Measurements from ENCODE around the gene ZNF736. TPM values are rescaled to one million over a fixed set of nuclear protein-coding genes. Genes with fewer than 3 reads are reported as not detected.
A peak's percentile ranks its signal among the peaks of the same experiment; 100 is the strongest.
"Not testable (repeated sequence)": the region's sequence is repeated elsewhere in the genome, so short reads cannot be mapped to it uniquely, and the experiment has no call there.

The ZNF736 gene
- 9.5 TPM for polyA plus RNA-seq (ENCODE audit: insufficient read length)

- peak; percentile 93 for DNase-seq
Measured at GRCh38 chr7:64313740-64314491, at the start of gene ZNF736. ZNF736 (plus strand) TSS chr7:64313961; CDS start chr7:64314151, 190 bp downstream.

DNA sequence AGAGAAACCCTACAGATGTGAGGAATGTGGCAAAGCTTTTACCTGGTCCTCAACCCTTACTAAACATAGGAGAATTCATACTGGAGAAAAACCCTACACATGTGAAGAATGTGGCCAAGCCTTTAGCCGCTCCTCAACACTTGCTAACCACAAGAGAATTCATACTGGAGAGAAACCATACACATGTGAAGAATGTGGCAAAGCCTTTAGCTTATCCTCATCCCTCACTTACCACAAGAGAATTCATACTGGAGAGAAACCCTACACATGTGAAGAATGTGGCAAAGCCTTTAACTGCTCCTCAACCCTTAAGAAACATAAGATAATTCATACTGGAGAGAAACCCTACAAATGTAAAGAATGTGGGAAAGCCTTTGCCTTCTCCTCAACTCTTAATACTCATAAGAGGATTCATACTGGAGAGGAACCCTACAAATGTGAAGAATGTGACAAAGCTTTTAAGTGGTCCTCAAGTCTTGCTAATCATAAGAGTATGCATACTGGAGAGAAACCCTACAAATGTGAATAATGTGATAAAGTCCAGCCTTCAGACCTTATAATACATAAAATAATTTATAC is 47.3 kb upstream of the ZNF736 start:
- no peak for DNase-seq

GRCh38 chr7:64277630-64278029 is 36.1 kb upstream of the ZNF736 start:
- DNase-seq, result no peak

- DNase-seq, result no peak
Measured at GRCh38 chr7:64294701-64295420, 18.9 kb upstream of the ZNF736 start.

DNA sequence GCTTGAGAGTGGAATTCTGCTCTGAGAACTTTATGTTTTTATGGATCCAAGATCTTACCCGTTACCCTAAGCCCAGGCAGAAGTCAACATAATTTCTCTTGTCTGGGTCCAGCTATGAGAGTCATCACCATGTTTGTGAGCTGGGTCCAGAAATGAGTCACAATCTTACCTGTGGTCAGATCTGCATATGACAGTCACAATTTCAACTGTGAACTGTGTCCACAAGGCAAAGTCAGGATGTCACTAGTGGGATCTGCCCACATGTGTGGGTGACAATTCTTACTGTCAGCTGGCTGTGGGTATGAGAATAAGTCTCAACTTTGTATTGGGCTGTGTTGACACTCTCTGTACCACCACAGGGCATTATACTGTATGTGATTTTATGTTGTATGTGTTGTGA is 16.3 kb upstream of the ZNF736 start:
- DNase-seq, result not testable (repeated sequence)

- DNase-seq, result no peak
Measured at GRCh38 chr7:64300641-64301405, 12.9 kb upstream of the ZNF736 start.

GRCh38 chr7:64307254-64308015 is 6.3 kb upstream of the ZNF736 start:
- DNase-seq, result peak; percentile 88

DNA sequence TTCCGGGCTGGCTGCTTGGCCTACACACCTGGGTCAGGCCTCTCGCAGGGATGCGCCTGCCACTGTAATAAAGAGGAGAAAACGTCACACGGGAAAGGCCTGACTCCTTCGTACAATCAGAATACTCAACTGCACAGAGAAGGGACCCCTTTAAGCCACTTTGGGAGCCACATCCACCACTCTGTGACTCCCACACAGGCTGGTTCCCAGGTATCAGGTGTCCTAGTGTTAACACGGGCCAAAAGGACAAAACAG is 5.8 kb upstream of the ZNF736 start:
- no peak for DNase-seq

DNA sequence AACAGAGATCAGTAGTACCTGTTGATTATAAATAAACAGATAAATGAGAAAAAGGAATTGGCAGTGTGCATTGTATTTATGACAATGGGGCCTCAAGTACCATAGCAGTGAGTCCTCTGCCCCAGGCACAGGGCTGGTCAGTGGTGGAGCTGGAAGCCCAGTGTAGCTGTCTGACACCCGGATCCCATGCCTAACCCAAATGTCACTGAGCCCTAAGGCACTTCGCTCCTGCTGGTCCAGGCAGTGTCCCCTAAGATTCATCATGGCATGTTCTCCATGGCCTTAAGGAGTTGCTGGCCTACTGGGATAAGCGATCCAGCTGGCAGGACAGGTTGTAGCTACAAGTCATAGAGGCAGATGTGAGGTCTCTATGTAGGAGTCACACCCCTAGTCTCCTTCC is 3.3 kb upstream of the ZNF736 start:
- DNase-seq, result no peak

DNA sequence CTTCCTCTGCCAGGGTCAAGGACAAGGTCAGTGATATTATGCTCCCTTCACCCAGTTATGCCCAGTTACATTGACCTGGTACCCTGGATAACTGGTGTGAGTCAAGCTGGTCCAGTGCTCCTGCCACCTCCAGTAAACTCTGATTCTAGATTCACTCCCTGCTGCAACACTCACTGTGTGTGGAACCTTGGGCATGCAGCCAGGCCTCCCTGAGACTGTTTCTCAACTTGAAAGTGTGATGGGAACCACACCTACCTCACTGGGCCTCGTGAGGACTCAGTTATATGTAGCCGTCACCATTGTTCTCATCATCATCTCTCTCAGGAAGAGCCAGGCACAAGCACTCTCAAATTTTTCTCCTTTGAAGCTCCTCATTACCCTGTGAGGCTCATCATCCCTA is 935 bp upstream of the ZNF736 start:
- DNase-seq, result no peak

GRCh38 chr7:64314566-64314965 is 805 bp downstream of the ZNF736 start:
- no peak for DNase-seq

GRCh38 chr7:64316031-64316742 is 2.4 kb downstream of the ZNF736 start:
- not testable (repeated sequence) for DNase-seq

GRCh38 chr7:64320547-64321513 is 7.1 kb downstream of the ZNF736 start:
- no peak for DNase-seq

- not testable (repeated sequence) for DNase-seq
Measured at GRCh38 chr7:64324166-64324565, 10.4 kb downstream of the ZNF736 start.

- not testable (repeated sequence) for DNase-seq
Measured at GRCh38 chr7:64348713-64349210, 35.0 kb downstream of the ZNF736 start.

DNA sequence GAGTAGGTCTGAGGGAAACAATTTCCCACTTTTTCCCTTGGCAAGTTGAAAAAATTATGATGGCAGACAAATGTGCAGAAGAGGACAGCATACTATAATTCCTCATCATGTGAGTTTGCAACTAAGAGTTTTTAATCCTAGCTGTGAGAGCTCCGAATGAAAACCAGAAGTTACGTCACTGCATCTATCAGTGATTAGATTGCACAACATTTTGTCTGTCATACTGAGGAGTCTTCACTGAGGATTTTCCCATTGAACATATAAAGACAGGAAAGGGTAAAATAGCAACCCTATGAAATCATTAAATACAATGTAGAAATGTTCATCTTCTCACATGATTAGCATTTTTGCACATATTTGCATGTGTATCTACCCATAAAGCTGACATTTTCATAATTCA is 45.8 kb downstream of the ZNF736 start:
- no peak for DNase-seq

DNA sequence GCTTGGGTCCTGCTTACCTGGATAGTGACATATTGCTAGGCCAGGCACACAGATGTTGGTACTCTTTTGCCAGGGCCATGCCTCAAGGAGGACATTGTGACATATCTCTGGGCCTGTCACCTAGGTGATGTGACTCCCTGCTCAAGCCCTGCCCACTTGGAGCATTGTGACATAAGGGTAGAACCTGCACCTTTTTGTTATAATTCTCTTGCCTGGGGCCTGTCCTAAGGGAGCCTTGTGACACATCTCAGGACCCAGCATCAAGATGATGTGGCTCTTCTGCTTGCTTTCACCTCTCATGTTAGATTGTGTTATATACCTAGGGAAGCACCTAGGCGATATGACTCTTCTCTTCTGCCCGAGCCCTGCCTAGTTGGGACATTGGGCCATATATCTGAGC is 57.4 kb downstream of the ZNF736 start:
- DNase-seq, result no peak

- DNase-seq, result no peak
Measured at GRCh38 chr7:64373017-64373416, 59.3 kb downstream of the ZNF736 start.

DNA sequence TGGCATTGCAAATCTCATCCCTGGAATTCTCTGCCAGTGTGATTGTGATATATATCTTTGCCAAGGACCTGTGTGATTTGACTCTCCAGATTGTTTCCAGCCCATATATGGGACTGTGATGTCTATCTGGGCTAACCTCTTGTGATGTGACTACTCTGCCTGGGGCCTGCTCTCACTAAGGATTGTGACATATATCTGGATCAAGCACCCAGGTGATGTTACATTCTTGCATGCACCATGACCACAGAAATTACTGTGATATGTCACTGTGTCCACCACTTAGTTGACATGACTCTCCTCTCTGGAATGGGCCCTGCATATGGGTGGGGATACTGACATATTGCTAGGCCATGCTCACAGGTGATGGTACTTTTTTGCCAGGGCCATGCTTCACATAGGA is 86.6 kb downstream of the ZNF736 start:
- DNase-seq, result no peak

All from hindlimb muscle (tissue), 1 donor.